ENCODE measurements around the gene RGS10. TPM values are rescaled to one million over a fixed set of nuclear protein-coding genes. Genes with fewer than 3 reads are reported as not detected.

The RGS10 gene
- total and polyA plus RNA-seq, 9 of the 15 experiments (the other 6 are each of a cell fraction or from before 2014, with no cell fraction given): 31.9 to 123 (median 62.1) TPM

- POLR2A ChIA-PET: interaction anchor here (0.6 kb wide), 1 partner anchor 227 kb away, joined by 3 read pairs; no protein-coding TSS in a partner anchor
- Histone ChIP-seq H3K9me1 (ENCODE audit: control insufficient read depth, insufficient read depth, low read length) (no peaks in the 10 kb centered on the region), H3K4me1 (replicated peaks in 1 of 2; ENCODE audit: control insufficient read depth in 2 of 2, insufficient read depth in 2 of 2, low read length in 2 of 2) (no peaks in the 10 kb centered on the region; a peak in 1 of 5 replicates), H3K9ac (ENCODE audit: insufficient read depth in 1 of 2, low read depth in 2 of 2, low read length in 2 of 2) (no peak overlapping the region), H3K4me3 (no peak overlapping the region), H3K27ac (ENCODE audit: extremely low read depth, low read depth, low read length) (no peak overlapping the region), H4K20me1 (replicated peaks; ENCODE audit: control insufficient read depth, insufficient read depth, low read length) (no peaks in the 10 kb centered on the region), H3K27me3 (ENCODE audit: control insufficient read depth in 2 of 2, insufficient read depth in 2 of 2, low read length in 2 of 2) (no peaks in the 10 kb centered on the region), H2AFZ (ENCODE audit: low read depth, low read length) (no peak overlapping the region), H3K4me2 (ENCODE audit: insufficient read depth, low read length) (no peak overlapping the region), H3K36me3 (ENCODE audit: control insufficient read depth, insufficient read depth, low read length) (peaks cover 44% of the 10 kb centered on the region; the same call in 2 of the 3 replicates), H3K79me2 (ENCODE audit: control insufficient read depth, insufficient read depth, low read length) (no peaks in the 10 kb centered on the region), H3K9me3 (replicated peaks; ENCODE audit: control insufficient read depth, insufficient read depth, low read depth, low read length) (no peaks in the 10 kb centered on the region)
- intact Hi-C loops (cut with micrococcal nuclease) (no loop called here), in situ Hi-C loops (cut with MboI) (no loop called here)
- no peak for DNase-seq (ENCODE audit: extremely low read depth in 1 of 4, low spot score in 3 of 4)
- no TSS peak for BruUV-seq (replicated peaks)
- no peak for FAIRE-seq
- ATAC-seq: no peak
- WGBS (ENCODE audit: insufficient coverage, low coverage, missing lambda C conversion rate): 100% methylated on average over 3 of the region's 5 CpGs
- CTCF ChIA-PET (ENCODE audit: low intra/inter-chr PET ratio): no interaction called here
- TF ChIP-seq TBL1XR1 (IDR thresholded peaks at IDR 0.05; ENCODE audit: low read length in 2 of 2) (no peak), TCFL5 (CRISPR knock-in tag; conservative IDR thresholded peaks at IDR 0.05) (no peak), HDAC2 (IDR thresholded peaks at IDR 0.05) (no peak), SRSF3 (IDR thresholded peaks at IDR 0.05; ENCODE audit: insufficient read depth, low read length) (no peak), PML (IDR thresholded peaks at IDR 0.05; ENCODE audit: low read length) (no peak), NR2F6 (CRISPR knock-in tag; IDR thresholded peaks at IDR 0.05) (no peak), ARID1B (IDR thresholded peaks at IDR 0.05) (no peak), THRA (IDR thresholded peaks at IDR 0.05) (no peak), KLF16 (IDR thresholded peaks at IDR 0.05) (no peak), ZNF280B (CRISPR knock-in tag; IDR thresholded peaks at IDR 0.05) (no peak), CBFB (CRISPR knock-in tag; IDR thresholded peaks at IDR 0.05) (no peak)
- TF ChIP-seq, protein P1, sequence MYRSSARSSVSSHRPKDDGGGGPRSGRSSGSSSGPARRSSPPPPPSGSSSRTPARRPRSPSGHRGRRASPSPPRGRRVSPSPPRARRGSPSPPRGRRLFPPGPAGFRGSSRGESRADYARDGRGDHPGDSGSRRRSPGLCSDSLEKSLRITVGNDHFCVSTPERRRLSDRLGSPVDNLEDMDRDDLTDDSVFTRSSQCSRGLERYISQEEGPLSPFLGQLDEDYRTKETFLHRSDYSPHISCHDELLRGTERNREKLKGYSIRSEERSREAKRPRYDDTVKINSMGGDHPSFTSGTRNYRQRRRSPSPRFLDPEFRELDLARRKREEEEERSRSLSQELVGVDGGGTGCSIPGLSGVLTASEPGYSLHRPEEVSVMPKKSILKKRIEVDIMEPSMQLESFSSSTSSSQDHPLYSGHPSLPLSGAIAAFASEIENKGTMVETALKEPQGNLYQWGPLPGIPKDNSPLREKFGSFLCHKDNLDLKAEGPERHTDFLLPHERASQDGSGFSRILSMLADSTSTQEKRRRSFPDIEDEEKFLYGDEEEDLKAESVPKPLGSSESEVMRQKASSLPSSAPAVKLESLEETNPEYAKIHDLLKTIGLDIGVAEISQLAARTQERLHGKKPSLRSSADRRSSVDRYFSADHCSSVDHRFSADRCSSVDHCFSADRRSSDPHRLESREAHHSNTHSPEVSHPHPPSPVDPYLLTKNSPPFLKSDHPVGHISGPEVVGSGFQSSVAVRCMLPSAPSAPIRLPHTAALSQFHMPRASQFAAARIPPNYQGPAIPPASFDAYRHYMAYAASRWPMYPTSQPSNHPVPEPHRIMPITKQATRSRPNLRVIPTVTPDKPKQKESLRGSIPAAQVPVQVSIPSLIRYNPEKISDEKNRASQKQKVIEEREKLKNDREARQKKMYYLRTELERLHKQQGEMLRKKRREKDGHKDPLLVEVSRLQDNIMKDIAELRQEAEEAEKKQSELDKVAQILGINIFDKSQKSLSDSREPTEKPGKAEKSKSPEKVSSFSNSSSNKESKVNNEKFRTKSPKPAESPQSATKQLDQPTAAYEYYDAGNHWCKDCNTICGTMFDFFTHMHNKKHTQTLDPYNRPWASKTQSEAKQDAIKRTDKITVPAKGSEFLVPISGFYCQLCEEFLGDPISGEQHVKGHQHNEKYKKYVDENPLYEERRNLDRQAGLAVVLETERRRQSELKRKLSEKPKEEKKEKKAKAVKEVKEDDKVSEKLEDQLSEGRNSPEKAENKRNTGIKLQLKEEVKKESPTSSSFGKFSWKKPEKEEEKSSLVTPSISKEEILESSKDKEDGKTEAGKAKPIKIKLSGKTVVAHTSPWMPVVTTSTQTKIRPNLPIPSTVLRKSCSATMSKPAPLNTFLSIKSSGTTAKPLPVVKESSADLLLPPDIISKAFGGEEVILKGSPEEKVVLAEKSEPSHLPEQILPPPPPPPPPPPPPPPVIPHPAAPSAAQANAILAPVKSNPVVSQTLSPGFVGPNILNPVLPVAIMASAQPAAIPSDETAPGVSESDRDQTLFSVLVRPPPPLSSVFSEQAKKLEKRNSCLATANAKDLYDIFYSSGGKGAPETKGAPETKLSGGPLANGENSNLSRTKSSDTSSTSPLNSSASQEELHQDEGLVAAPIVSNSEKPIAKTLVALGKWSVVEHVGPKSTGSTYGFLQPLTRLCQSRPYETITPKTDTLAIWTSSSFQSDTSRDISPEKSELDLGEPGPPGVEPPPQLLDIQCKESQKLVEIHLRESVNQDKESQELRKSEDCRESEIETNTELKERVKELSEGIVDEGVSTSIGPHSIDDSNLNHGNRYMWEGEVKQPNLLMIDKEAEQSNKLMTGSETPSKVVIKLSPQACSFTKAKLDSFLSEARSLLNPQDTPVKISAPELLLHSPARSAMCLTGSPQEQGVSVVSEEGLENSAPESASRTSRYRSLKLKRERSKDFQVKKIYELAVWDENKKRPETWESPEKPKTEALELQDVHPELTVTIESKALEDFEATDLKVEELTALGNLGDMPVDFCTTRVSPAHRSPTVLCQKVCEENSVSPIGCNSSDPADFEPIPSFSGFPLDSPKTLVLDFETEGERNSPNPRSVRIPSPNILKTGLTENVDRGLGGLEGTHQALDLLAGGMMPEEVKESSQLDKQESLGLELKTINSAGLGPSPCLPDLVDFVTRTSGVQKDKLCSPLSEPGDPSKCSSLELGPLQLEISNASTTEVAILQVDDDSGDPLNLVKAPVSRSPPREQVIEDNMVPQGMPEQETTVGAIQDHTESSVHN (IDR thresholded peaks at IDR 0.05; ENCODE audit: borderline replicate concordance in 1 of 2, low read depth in 1 of 2): no peak
- TF ChIP-seq, protein P2, sequence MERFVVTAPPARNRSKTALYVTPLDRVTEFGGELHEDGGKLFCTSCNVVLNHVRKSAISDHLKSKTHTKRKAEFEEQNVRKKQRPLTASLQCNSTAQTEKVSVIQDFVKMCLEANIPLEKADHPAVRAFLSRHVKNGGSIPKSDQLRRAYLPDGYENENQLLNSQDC (CRISPR knock-in tag; IDR thresholded peaks at IDR 0.05): no peak
Measured at GRCh38 chr10:119507115-119507514, 35.4 kb downstream of the RGS10 start.
